ENCODE measurements around the gene CYP4A11. TPM values are rescaled to one million over a fixed set of nuclear protein-coding genes. Genes with fewer than 3 reads are reported as not detected.
"Not testable (repeated sequence)": the region's sequence is repeated elsewhere in the genome, so short reads cannot be mapped to it uniquely, and the experiment has no call there.

CYP4A11 gene
- not detected in 2 replicates for total RNA-seq (2021)
- long read RNA-seq: 0 reads

- no peak within 1 kb of the TSS for H3K18ac ChIP-seq (ENCODE audit: insufficient read length, low read depth, low read length)
- H2AFZ ChIP-seq (ENCODE audit: low read length): no peak within 1 kb of the TSS
- H3K14ac ChIP-seq (ENCODE audit: insufficient read depth, low read length): no peak within 1 kb of the TSS
- H4K5ac ChIP-seq (ENCODE audit: insufficient read length, low read depth, low read length): no peak within 1 kb of the TSS
- H3K4me1 ChIP-seq (ENCODE audit: insufficient read depth, low read length): no peaks in the 10 kb centered on the region
- H2BK5ac ChIP-seq (ENCODE audit: insufficient read length, low read length): no peak within 1 kb of the TSS
- H3K56ac ChIP-seq (ENCODE audit: insufficient read length, low read depth, low read length): no peak within 1 kb of the TSS
- no peak within 1 kb of the TSS for H2BK120ac ChIP-seq (ENCODE audit: low read depth, low read length, poor library complexity, severe bottlenecking)
- H3K4me2 ChIP-seq (ENCODE audit: insufficient read depth, insufficient read length, low read length): no peak within 1 kb of the TSS
- H3K9me3 ChIP-seq (ENCODE audit: control insufficient read depth, low read depth, low read length): no peaks in the 10 kb centered on the region
- H3K9ac ChIP-seq (ENCODE audit: extremely low read depth, insufficient read length, low read length): no peak within 1 kb of the TSS
- no peak within 1 kb of the TSS for H2BK12ac ChIP-seq (ENCODE audit: insufficient read length, low read depth, low read length)
- Mint-ChIP-seq H3K4me3 (no peak within 1 kb of the TSS), H3K9me3 (no peaks in the 10 kb centered on the region; a peak in 1 of 5 replicates), H3K36me3 (ENCODE audit: insufficient read depth in 1 of 3, low read depth in 3 of 3) (0 out of 7 replicates have a peak, but pooled peaks cover 0 to 2% (median 0%) of the 10 kb centered on the region in 3 experiments), H3K27me3 (ENCODE audit: low read depth) (no peaks in the 10 kb centered on the region; the same call in 1 of the 2 replicates), H3K27ac (no peak within 1 kb of the TSS), H3K4me1 (no peaks in the 10 kb centered on the region)
- H2AK5ac ChIP-seq (ENCODE audit: insufficient read length, low read length): no peak within 1 kb of the TSS
- no peaks in the 10 kb centered on the region for H3K79me2 ChIP-seq (ENCODE audit: insufficient read depth, low read length)
- no peak within 1 kb of the TSS for H2BK15ac ChIP-seq (ENCODE audit: low read depth, low read length)
- H3K23me2 ChIP-seq (ENCODE audit: insufficient read length, low read depth, low read length, poor library complexity, severe bottlenecking): no peaks in the 10 kb centered on the region
- H3T11ph ChIP-seq (ENCODE audit: low read length): no peak within 1 kb of the TSS
- DNase-seq: no peak
- H2BK20ac ChIP-seq (ENCODE audit: low read depth, low read length, poor library complexity, severe bottlenecking): no peak within 1 kb of the TSS
- no peaks in the 10 kb centered on the region for H3K27me3 ChIP-seq (ENCODE audit: insufficient read depth, low read length)
- no peak within 1 kb of the TSS for H3K4ac ChIP-seq (ENCODE audit: low read depth, low read length)
- H4K8ac ChIP-seq (replicated peaks; ENCODE audit: insufficient read length, low read depth, low read length): no peak within 1 kb of the TSS
- no CpG with 5 or more reads among the region's 5 CpGs for WGBS (ENCODE audit: extremely low coverage, insufficient read length, low lambda C conversion rate)
- no peak for TF ChIP-seq CTCF (conservative IDR thresholded peaks at IDR 0.05)
- H3K27ac ChIP-seq (ENCODE audit: insufficient read length, low read depth, low read length): no peak within 1 kb of the TSS
- H4K20me1 ChIP-seq (ENCODE audit: control insufficient read depth, insufficient read depth, insufficient read length): no peaks in the 10 kb centered on the region
- no peak within 1 kb of the TSS for H4K91ac ChIP-seq (ENCODE audit: insufficient read length, low read depth, low read length)
- no peak within 1 kb of the TSS for H3K23ac ChIP-seq (ENCODE audit: insufficient read length, low read depth, low read length)
- H3K79me1 ChIP-seq (ENCODE audit: insufficient read depth, low read depth, low read length, poor library complexity, severe bottlenecking): no peaks in the 10 kb centered on the region
Measured at GRCh38 chr1:46941135-46941694, at the start of gene CYP4A11. TSS of gene CYP4A11 (minus strand) at chr1:46941476. CDS start at chr1:46941433, 43 bp downstream.

GRCh38 chr1:46990541-46990940 lies 49.3 kb upstream of the CYP4A11 start:
- H3K9ac ChIP-seq (ENCODE audit: extremely low read depth, insufficient read length, low read length); H2BK20ac ChIP-seq (ENCODE audit: low read depth, low read length, poor library complexity, severe bottlenecking); H3K23ac ChIP-seq (ENCODE audit: insufficient read length, low read depth, low read length); H3K56ac ChIP-seq (ENCODE audit: insufficient read length, low read depth, low read length); H3K4me1 ChIP-seq (ENCODE audit: insufficient read depth, low read length); H3K4ac ChIP-seq (ENCODE audit: low read depth, low read length); H3K4me2 ChIP-seq (ENCODE audit: insufficient read depth, insufficient read length, low read length); H3K18ac ChIP-seq (ENCODE audit: insufficient read length, low read depth, low read length); H4K91ac ChIP-seq (ENCODE audit: insufficient read length, low read depth, low read length); H3K27ac ChIP-seq (ENCODE audit: insufficient read length, low read depth, low read length); H3K79me2 ChIP-seq (ENCODE audit: insufficient read depth, low read length); H3K4me1 Mint-ChIP-seq; H2AK5ac ChIP-seq (ENCODE audit: insufficient read length, low read length); H3K36me3 Mint-ChIP-seq (ENCODE audit: insufficient read depth in 1 of 3, low read depth in 3 of 3); H4K8ac ChIP-seq (replicated peaks; ENCODE audit: insufficient read length, low read depth, low read length); H3K27me3 Mint-ChIP-seq (ENCODE audit: low read depth); H3T11ph ChIP-seq (ENCODE audit: low read length); H3K4me3 Mint-ChIP-seq; H2BK12ac ChIP-seq (ENCODE audit: insufficient read length, low read depth, low read length); H3K9me3 Mint-ChIP-seq; H3K14ac ChIP-seq (ENCODE audit: insufficient read depth, low read length); H3K9me3 ChIP-seq (ENCODE audit: control insufficient read depth, low read depth, low read length); H2BK5ac ChIP-seq (ENCODE audit: insufficient read length, low read length); H3K79me1 ChIP-seq (ENCODE audit: insufficient read depth, low read depth, low read length, poor library complexity, severe bottlenecking); H2AFZ ChIP-seq (ENCODE audit: low read length); H4K20me1 ChIP-seq (ENCODE audit: control insufficient read depth, insufficient read depth, insufficient read length); DNase-seq; H3K27me3 ChIP-seq (ENCODE audit: insufficient read depth, low read length); H3K23me2 ChIP-seq (ENCODE audit: insufficient read length, low read depth, low read length, poor library complexity, severe bottlenecking); H2BK15ac ChIP-seq (ENCODE audit: low read depth, low read length); H4K5ac ChIP-seq (ENCODE audit: insufficient read length, low read depth, low read length); H3K27ac Mint-ChIP-seq; H2BK120ac ChIP-seq (ENCODE audit: low read depth, low read length, poor library complexity, severe bottlenecking): not testable (repeated sequence)
- WGBS (ENCODE audit: extremely low coverage, insufficient read length, low lambda C conversion rate): no CpG with 5 or more reads among the region's 2 CpGs
